NB4 (cell line): ENCODE measurements around the gene SLC49A4.

Source experiments
- MAX ChIP-seq: IDR thresholded peaks from 2 replicates; pipeline ENCODE4 v1.6.1; 2011; ENCODE audit warnings: low read depth, low read length
- MYC ChIP-seq: IDR thresholded peaks from 2 replicates; pipeline ENCODE4 v1.6.1; 2011; ENCODE audit warnings: low read depth, low read length
- POLR2A ChIP-seq: IDR thresholded peaks from 2 replicates; pipeline ENCODE4 v1.6.1; 2011; ENCODE audit warnings: mild to moderate bottlenecking; ENCODE audit not compliant: insufficient read length; ENCODE audit errors: extremely low read depth
- TF ChIP-seq, protein P1 (sequence below): IDR thresholded peaks from one replicate; pipeline ENCODE4 v1.5.1; 2012; ENCODE audit warnings: low read depth, low read length

DNA sequence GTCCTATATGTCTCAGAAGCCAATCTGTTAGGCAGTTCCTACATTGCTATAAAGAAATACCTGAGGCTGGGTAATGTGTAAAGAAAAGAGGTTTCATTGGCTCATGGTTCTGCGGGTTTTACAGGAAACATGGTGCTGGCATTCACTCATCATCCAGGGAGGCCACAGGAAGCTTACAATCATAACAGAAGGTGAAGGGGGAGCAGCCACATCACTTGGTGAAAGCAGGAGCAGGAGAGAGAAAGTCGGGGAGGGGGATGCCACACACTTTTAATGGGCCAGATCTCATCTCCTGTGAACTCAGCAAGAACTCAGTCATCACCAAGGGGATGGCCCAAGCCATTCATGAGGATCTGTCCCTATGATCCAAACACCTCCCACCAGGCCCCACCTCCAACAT, 9.1 kb downstream of the SLC49A4 start:
- TF ChIP-seq, protein P1, sequence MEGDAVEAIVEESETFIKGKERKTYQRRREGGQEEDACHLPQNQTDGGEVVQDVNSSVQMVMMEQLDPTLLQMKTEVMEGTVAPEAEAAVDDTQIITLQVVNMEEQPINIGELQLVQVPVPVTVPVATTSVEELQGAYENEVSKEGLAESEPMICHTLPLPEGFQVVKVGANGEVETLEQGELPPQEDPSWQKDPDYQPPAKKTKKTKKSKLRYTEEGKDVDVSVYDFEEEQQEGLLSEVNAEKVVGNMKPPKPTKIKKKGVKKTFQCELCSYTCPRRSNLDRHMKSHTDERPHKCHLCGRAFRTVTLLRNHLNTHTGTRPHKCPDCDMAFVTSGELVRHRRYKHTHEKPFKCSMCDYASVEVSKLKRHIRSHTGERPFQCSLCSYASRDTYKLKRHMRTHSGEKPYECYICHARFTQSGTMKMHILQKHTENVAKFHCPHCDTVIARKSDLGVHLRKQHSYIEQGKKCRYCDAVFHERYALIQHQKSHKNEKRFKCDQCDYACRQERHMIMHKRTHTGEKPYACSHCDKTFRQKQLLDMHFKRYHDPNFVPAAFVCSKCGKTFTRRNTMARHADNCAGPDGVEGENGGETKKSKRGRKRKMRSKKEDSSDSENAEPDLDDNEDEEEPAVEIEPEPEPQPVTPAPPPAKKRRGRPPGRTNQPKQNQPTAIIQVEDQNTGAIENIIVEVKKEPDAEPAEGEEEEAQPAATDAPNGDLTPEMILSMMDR = no peak
- TF ChIP-seq POLR2A = no peak
- TF ChIP-seq MAX = no peak
- TF ChIP-seq MYC = no peak
